Ecto neural progenitor cell (in vitro differentiated cells): ENCODE measurements around the gene MEI4.

Experiments used
- DNase-seq: peaks from one replicate; pipeline ENCODE4 v3.0.0-alpha.2; 2018; ENCODE audit warnings: low spot score

Gene MEI4

GRCh38 chr6:77965449-77965848 is 312.6 kb downstream of the MEI4 start:
- DNase-seq, result no peak

GRCh38 chr6:77972334-77972733 is 319.5 kb downstream of the MEI4 start:
- DNase-seq, result no peak
